Astrocyte (in vitro differentiated cells and primary cell): ENCODE measurements around the gene CCDC40. TPM values are rescaled to one million over a fixed set of nuclear protein-coding genes. Genes with fewer than 3 reads are reported as not detected.
A peak's percentile ranks its signal among the peaks of the same experiment; 100 is the strongest.

ENCODE experiments used
- DNase-seq: peaks from one replicate; pipeline ENCODE4 v3.0.0-alpha.2; 2010; ENCODE audit warnings: low read depth
- FAIRE-seq: peaks from 2 replicates; lab custom pipeline; 2011; peaks lifted over from hg19 to GRCh38; lab: Jason Lieb, UNC
- H2AFZ ChIP-seq: 2 replicates; pipeline ENCODE4 v1.6.0; 2012; ENCODE audit warnings: low read depth, low read length, inconsistent platforms
- H3K27ac ChIP-seq: 2 replicates; pipeline ENCODE4 v1.5.1; 2011; ENCODE audit warnings: low read depth, low read length, inconsistent platforms
- H3K27me3 ChIP-seq: 2 replicates; pipeline ENCODE4 v1.6.0; 2011; ENCODE audit warnings: low read length, inconsistent platforms; ENCODE audit not compliant: insufficient read depth
- H3K36me3 ChIP-seq: 2 replicates; pipeline ENCODE4 v1.5.1; 2011; ENCODE audit warnings: low read length, inconsistent platforms; ENCODE audit not compliant: insufficient read depth
- H3K4me1 ChIP-seq: 2 replicates; pipeline ENCODE4 v1.5.1; 2011; ENCODE audit warnings: low read length, inconsistent platforms; ENCODE audit not compliant: insufficient read depth
- H3K4me2 ChIP-seq: 2 replicates; pipeline ENCODE4 v1.6.0; 2012; ENCODE audit warnings: low read length, inconsistent platforms
- H3K4me3 ChIP-seq: 2 replicates; pipeline ENCODE4 v1.5.1; 2011; ENCODE audit warnings: low read depth, mild to moderate bottlenecking, low read length, inconsistent platforms; ENCODE audit not compliant: insufficient read depth
- H3K79me2 ChIP-seq: 2 replicates; pipeline ENCODE4 v1.6.0; 2012; ENCODE audit warnings: mild to moderate bottlenecking, low read length, inconsistent platforms; ENCODE audit not compliant: insufficient read depth
- H3K9ac ChIP-seq: 2 replicates; pipeline ENCODE4 v1.6.0; 2012; ENCODE audit warnings: mild to moderate bottlenecking, low read length, inconsistent platforms
- H3K9me3 ChIP-seq: 2 replicates; pipeline ENCODE4 v1.5.1; 2012; ENCODE audit warnings: low read depth, mild to moderate bottlenecking, low read length, inconsistent platforms; ENCODE audit not compliant: insufficient read depth
- H4K20me1 ChIP-seq: 2 replicates; pipeline ENCODE4 v1.6.0; 2012; ENCODE audit warnings: low read length, inconsistent platforms; ENCODE audit not compliant: insufficient read depth
- H3K27ac Mint-ChIP-seq: one replicate; pipeline ENCODE4 v1.8.0; 2021; ENCODE audit warnings: mild to moderate bottlenecking, mixed read lengths; ENCODE audit not compliant: unreplicated experiment
- H3K27me3 Mint-ChIP-seq: one replicate; pipeline ENCODE4 v1.8.0; 2021; ENCODE audit warnings: low read depth, mixed read lengths; ENCODE audit not compliant: unreplicated experiment
- H3K36me3 Mint-ChIP-seq: one replicate; pipeline ENCODE4 v1.8.0; 2021; ENCODE audit warnings: low read depth, mixed read lengths; ENCODE audit not compliant: unreplicated experiment
- H3K4me1 Mint-ChIP-seq: one replicate; pipeline ENCODE4 v1.8.0; 2021; ENCODE audit warnings: low read depth, mixed read lengths; ENCODE audit not compliant: unreplicated experiment
- H3K4me3 Mint-ChIP-seq: one replicate; pipeline ENCODE4 v1.8.0; 2021; ENCODE audit warnings: mild to moderate bottlenecking, moderate library complexity, mixed read lengths; ENCODE audit not compliant: unreplicated experiment
- H3K9me3 Mint-ChIP-seq: one replicate; pipeline ENCODE4 v1.8.0; 2021; ENCODE audit warnings: mild to moderate bottlenecking, mixed read lengths; ENCODE audit not compliant: unreplicated experiment
- CTCF ChIP-seq: IDR thresholded peaks from 2 replicates; pipeline ENCODE4 v1.5.1; 2011; ENCODE audit warnings: low read depth, mild to moderate bottlenecking, inconsistent platforms, low read length, moderate library complexity; ENCODE audit not compliant: insufficient read depth
- EZH2 ChIP-seq: IDR thresholded peaks from 2 replicates; pipeline ENCODE4 v1.6.1; 2012; ENCODE audit warnings: mild to moderate bottlenecking, low read length, inconsistent platforms; ENCODE audit not compliant: insufficient read depth
- total RNA-seq: library from RNA; stranded (reverse); gene quantifications from 2 replicates; pipeline ENCODE4 v1.2.1, GENCODE V29; 2021

The CCDC40 gene
- total RNA-seq, 1 donor from 2014 or later: 7.0 TPM

GRCh38 chr17:80032614-80033171 is 3.7 kb upstream of the CCDC40 start:
- Mint-ChIP-seq H3K9me3 (no peaks in the 10 kb centered on the region), H3K27me3 (no peaks in the 10 kb centered on the region), H3K4me3 (no peak overlapping the region), H3K4me1 (peaks cover 23% of the 10 kb centered on the region), H3K27ac (no peak overlapping the region), H3K36me3 (peaks cover 2% of the 10 kb centered on the region)
- Histone ChIP-seq H2AFZ (no peak overlapping the region), H3K4me1 (peaks cover 27% of the 10 kb centered on the region), H3K79me2 (peaks cover 73% of the 10 kb centered on the region), H3K4me2 (no peak overlapping the region), H3K9me3 (no peaks in the 10 kb centered on the region), H3K27ac (no peak overlapping the region), H3K36me3 (no peaks in the 10 kb centered on the region), H4K20me1 (peaks cover 71% of the 10 kb centered on the region), H3K27me3 (no peaks in the 10 kb centered on the region), H3K9ac (no peak overlapping the region), H3K4me3 (no peak overlapping the region)
- FAIRE-seq (no peak), DNase-seq (no peak)
- TF ChIP-seq EZH2 (no peak), CTCF (no peak)

- no peak overlapping the region for H3K9ac ChIP-seq
- H3K4me1 ChIP-seq: peaks cover 20% of the 10 kb centered on the region
- no peak for FAIRE-seq
- peaks cover 18% of the 10 kb centered on the region for H3K4me1 Mint-ChIP-seq
- peaks cover 61% of the 10 kb centered on the region for H3K79me2 ChIP-seq
- H3K4me3 Mint-ChIP-seq: peak overlapping the region; percentile 95
- H4K20me1 ChIP-seq: peaks cover 59% of the 10 kb centered on the region
- H3K27ac ChIP-seq: no peak overlapping the region
- H3K4me2 ChIP-seq: no peak overlapping the region
- no peaks in the 10 kb centered on the region for H3K36me3 ChIP-seq
- H3K4me3 ChIP-seq: no peak overlapping the region
- no peaks in the 10 kb centered on the region for H3K9me3 Mint-ChIP-seq
- TF ChIP-seq EZH2 (no peak), CTCF (no peak)
- H2AFZ ChIP-seq: no peak overlapping the region
- H3K36me3 Mint-ChIP-seq: peaks cover 2% of the 10 kb centered on the region
- H3K27me3 ChIP-seq: no peaks in the 10 kb centered on the region
- H3K9me3 ChIP-seq: no peaks in the 10 kb centered on the region
- H3K27ac Mint-ChIP-seq: no peak overlapping the region
- DNase-seq: no peak
- no peaks in the 10 kb centered on the region for H3K27me3 Mint-ChIP-seq
These were observed 2.6 kb upstream of the CCDC40 start for GRCh38 chr17:80033840-80034239.
